Central memory CD4-positive, alpha-beta T cell (primary cell): ENCODE results near the gene CUL9.

ENCODE experiments used
- DNase-seq: peaks from one replicate; pipeline ENCODE4 v3.0.0; 2022

Gene CUL9

DNA sequence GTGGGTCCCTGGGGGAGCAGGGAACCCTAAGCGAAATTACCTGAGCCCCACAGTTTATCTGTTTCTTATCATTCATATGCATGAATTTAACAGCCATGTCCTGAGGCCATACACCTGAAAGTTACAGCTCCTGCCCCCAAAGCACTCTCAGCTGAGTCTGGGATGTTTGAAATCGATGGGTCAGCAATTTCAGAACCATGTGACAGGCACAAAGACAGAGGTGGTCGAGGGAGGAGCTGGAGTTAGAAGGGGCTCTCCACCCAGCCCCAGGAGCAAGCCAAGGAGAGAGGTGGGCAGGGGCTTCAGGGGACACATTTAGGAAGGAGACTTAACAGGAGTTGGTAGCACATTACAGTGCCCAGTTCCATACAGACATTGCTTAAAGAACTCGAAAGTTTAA lies 76.2 kb downstream of the CUL9 start:
- no peak for DNase-seq

DNA sequence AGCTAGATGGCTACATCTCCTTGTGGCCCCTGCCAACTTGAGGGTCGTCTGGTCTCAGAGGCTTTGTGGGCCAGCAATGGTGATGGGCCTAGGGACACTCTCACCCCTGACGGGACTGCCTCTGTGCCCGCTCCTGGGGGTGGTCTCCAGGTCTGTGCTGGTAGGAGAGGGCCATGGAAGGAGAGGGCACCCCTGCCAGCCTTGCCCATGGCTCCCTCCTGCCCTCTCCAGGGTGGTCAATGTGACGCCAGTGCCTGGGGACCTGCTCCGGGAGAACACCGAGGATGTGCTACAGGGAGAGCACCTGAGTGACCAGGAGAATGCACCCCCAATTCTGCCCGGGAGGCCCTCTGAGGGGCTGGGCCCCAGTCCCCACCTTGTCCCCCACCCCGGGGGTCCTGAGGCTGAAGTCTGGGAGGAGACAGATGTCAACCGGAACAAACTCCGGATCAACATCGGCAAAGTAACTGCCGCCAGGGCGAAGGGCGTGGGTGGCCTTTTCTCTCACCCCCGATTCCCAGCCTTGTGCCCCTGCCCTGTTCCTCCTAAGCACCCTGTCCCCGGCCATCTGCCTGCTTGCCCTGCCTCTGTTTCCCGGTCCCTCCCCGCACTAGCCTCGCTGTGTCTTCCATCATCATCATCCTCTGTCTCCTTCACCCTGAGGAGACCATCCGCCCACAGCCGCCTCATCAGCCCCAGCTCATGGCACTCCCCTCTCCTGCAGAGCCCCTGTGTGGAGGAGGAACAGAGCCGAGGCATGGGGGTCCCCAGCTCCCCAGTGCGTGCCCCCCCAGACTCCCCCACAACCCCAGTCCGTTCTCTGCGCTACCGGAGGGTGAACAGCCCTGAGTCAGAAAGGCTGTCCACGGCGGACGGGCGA lies 77.1 kb downstream of the CUL9 start:
- no peak for DNase-seq

DNA sequence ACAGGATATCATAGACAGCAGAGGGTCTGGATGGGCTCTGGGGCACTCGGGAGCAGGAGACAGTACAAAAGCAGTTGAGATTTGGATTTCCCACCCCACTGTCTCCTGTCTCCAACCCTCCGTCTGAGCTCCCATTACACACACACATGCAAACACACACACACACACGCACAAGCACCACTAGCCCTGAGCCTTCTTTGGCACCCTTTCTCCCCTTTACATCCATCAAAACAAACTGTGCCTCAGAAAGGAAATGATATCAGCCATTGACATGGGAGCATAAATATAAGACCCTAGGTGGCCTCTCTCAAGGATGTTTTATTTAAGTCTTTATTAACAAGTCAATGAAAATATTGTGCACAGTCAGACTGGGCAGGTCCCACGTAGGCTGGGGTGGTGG lies 78.8 kb downstream of the CUL9 start:
- DNase-seq = no peak

DNA sequence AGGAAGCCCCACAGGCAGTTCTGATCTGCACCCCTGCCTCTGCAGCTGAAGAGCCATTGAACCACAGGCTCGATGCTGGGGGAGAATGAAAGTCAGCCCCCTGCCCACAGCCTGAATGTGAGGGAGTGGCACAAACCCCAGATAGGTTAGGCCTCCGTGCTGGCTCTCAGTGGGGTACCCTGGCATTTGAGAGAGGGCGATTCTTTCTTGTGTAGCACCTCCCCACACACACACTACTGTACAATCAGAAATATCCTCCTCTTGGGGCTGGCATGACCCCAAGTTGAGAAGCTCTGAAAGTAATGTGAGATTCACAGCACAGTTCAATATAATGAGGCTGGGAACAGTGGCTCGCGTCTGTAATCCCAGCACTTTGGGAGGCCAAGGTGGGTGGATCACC lies 79.2 kb downstream of the CUL9 start:
- no peak for DNase-seq

DNA sequence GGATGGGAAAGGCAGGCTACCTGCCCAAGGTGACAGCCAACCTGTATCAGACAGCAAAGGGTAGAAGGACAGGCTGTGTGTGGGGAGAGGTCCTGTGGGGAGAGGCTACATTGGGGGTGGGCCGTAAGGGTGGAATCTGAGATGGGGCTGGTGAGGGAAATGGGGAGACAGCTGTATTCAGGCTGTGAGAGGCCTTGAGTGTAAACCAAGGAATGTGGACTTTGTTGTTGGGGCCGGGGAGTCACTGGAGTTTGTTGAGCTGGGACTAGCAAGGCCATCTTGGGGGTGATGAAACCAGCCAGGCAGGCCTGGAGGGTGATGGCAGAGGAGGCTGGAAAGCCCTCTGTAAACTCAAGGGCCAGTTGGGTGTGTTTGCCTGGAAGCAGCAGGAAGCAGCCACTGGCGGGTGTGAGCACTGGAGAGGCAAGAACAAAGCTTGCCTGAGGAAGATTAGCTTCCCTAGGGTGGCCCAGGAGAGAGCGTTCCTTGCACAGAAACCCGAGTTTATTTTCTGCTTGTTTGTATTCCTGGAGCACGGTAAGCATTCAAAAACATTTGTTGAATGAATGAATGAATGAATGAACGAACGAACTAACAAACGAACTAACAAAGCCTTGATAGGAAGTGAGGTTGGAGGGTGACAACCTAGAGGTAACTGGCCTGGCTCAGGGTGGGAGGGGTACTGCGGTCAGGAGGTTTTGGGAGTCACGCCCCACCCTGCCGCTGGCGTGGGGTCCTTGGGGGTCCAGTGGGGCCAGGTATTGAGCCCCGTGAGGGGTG lies 80.2 kb downstream of the CUL9 start:
- no peak for DNase-seq

DNA sequence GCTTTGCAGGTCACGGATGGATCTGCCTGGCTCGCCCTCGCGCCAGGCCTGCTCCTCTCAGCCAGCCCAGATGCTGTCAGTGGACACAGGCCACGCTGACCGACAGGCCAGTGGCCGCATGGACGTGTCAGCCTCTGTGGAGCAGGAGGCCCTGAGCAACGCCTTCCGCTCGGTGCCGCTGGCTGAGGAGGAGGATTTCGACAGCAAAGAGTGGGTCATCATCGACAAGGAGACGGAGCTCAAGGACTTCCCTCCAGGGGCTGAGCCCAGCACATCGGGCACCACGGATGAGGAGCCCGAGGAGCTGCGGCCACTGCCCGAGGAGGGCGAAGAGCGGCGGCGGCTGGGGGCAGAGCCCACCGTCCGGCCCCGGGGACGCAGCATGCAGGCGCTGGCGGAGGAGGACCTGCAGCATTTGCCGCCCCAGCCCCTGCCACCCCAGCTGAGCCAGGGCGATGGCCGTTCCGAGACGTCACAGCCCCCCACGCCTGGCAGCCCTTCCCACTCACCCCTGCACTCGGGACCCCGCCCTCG lies 80.9 kb downstream of the CUL9 start:
- DNase-seq = no peak

DNA sequence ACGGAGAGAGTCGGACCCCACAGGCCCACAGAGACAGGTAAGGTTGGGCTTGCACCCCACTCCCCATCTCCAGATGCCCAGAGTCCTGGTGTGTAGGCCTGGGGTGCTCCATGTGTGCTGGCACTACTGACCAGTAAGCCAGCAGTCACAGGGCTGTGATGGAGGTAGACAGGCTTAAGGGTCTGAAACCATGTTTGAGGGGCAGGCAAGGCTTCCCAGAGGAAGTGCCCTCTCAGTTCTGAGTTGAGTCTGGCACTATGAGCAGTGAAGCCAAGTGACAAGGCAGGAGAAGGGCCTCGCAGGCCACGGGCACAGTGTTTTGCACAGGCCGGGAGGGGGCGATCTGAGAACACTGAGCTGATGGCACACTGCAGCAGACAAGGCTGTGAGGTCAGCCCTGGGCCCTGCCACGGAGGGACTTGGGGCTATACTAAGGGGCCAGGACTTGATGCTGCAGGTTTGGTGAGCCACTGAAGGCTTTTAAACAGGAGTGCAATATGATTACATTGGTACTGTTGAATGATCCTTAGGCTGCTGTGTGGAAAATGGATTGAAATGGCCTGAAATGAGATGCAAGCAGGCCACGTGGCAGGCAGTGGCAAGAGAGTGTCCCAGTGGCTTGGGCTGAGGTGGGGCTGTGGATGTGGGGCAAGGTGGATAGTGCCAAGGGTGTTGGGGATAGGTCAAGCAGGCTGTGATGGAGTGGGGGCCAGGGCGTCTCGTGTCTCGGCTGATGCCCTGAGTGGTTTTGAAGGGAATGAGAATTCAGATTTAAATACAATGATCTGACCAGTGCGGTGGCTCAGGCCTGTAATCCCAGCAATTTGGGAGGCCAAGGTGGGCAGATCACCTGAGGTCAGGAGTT lies 81.5 kb downstream of the CUL9 start:
- DNase-seq = peak; percentile 58

DNA sequence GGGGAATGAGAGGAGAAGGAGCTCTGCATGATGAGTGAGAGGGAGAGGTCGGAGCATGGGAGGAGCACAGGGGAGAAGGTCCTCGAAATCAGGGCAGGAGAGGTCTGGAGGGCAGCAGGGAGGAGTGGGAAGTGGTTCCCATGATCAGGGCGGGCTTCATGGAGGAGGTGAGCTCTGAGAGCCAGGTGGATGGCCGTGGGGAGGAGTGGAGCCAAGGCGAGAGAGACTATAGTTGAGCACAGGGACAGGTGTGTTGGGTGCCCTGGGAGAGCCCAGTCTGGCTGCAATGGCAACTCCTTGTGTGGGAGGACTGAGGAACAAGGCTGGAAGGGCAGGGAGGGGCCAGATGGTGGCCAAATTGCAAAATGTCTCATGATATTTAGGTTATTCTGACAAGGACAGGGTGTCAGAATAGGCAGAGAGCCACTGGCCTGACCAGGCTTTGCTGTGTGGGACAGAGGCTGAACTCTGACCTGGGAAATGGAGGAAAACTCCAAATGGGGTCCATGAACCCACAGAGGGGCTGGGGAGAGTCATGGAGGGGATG lies 82.7 kb downstream of the CUL9 start:
- no peak for DNase-seq

DNA sequence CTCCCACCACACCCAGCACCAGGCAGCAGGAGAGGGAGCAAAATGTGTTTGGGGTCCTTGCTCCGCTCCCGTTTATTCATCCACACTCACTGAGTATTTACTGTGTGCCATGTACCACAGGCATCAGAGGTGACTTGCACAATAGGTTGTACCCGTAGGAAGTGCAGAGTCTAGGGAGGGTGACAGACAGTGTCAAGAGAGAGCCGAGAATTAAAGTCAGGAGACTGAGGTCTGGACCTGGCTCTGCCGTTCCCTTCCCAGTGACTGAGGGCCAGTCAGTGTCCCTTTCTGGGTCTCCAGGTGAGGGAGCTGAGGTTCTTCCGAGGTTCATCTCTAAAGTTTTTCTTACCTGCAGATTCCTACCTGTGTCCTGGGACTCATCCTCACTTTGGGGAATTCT lies 83.6 kb downstream of the CUL9 start:
- no peak for DNase-seq

DNA sequence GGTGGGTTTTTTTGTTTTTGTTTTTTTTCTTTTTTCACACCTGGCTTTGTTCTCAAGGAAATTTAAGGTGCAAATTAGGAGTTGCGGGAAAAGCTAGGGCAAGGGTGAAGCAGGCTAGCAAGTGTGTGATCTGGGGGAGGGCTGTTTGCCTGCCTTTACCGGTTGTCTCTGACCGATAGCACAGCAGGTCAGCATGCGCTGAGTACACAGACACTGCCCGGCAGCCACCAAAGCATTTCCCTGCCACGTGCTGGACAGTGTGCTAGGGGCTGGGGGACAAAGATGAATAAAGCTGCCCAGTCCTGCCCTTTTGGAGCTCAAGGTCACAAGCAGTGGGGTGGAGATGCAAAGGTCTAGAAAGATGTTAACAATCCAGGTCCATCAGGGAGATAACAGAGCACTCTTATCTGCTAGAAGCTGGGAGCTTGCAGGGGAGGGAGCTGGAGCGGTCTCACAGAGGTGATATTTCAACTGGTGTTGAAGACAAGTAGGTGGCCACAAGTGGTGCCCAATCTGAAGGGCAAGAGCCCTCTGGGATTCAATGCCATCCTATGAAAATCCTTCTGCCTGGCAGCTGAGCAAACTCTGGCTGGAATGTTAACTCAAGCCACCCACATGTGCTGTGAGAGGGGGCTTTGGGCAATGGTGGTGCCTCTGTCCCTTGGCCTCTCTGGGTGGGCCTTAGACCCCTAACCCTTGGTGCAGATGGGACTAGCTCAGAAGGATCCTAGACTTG lies 85.8 kb downstream of the CUL9 start:
- no peak for DNase-seq

DNA sequence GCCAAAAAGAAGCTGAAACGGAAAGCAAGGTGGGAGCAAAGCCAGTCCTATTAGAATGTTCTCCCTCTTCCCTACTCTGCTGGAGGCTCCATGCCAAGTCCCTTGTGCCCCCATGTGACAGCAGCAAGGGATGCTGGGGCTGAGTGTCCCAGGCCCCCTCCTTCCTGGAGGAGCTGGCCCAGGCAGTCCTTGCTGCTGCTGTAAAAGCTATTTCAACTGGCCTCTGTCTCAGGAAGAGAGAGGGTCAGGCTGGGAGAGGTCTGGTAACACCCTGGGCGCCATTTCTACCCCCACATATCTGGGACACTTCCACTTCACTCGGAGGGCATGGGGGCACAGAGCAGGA lies 86.3 kb downstream of the CUL9 start:
- no peak for DNase-seq

DNA sequence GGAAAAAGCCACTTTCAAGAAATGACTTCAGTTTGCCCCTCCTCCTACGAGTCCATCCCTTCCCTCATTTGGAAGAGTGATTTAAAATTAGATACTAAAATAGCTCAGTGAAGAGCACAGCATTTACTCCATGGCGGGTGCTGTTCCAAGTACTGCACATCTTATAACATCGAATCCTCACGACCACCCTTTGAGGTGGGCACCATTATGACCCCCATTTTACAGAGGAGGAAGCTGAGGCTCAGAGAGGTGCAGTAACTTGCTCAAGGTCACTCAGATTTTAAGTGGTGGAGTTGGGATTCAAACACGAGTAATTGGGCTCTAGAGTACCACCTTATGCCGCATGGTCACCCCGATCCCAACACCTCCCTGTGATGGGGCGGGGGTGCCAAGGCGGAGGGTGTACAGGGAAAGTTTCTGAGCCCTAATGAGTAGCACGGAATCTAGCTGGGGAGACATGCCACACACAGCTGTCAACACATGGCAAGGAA lies 86.8 kb downstream of the CUL9 start:
- DNase-seq = no peak

DNA sequence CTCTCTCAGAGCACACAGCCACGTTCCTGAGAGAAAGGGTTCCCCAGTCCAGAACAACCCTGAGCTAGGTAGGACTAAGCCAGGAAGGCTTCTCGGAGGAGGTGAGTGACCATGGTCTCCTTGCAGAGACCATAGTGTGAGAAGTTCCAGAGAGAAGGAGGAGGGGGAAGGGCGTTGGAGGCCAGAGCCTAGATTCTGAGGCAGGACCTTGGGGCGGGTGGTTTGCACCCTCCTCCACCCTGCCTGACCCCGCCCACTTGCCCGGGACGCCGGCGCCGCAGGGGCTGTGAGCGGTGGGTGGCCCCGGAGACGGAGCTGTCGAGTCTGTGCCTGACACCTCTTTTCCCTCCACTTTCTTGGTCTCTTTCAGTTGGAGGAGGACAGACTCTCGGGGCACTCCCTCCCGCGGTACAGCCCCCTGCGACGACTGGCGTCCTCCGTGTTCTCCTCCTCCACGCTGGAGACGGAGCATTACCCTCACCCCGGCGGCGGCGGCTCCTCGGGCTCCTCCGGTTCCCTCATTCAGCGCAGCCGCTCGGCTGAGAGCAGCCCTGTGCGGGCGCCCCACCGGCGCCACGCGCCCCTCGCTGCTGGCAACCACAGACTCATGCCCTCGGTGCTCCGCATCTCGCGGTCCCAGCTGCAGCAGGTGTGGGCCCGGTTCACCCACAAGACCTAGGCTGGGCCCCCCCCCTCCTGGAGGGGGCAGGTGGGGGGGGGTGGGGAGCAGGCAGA lies 87.4 kb downstream of the CUL9 start:
- peak; percentile 17 for DNase-seq

DNA sequence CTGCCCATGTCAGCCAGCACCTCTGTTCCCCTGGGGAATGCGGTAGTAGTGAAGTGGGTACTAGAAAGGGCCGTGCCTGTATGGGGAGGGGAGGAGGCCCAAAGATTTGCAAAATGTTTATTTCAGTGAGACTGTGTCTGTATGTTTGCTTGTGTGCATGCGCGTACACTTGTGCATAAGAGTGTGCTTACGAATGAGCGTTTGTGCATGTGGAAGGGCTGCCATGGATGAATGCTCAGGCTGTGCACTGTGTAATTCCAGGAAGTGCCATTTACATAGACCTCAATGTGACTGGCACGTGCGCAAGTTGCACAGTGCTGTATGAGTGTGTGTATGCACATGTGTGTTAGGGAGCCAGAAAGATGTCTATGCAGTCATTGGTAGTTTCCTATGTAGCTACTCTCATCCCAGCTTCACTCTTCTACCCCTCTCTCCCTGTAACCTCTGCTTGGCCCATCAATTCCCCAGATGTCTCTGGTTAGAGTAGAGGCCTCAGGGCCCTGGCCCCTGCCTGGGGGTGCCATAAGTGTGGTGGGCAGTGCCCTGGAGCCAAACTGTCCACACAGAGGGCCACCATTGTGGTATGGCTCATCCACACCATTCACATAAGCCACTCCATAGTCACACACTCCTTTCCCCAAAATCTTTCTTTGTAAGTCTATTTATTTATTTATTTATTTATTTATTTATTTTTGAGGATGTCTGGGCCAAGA lies 89.3 kb downstream of the CUL9 start:
- DNase-seq = no peak

DNA sequence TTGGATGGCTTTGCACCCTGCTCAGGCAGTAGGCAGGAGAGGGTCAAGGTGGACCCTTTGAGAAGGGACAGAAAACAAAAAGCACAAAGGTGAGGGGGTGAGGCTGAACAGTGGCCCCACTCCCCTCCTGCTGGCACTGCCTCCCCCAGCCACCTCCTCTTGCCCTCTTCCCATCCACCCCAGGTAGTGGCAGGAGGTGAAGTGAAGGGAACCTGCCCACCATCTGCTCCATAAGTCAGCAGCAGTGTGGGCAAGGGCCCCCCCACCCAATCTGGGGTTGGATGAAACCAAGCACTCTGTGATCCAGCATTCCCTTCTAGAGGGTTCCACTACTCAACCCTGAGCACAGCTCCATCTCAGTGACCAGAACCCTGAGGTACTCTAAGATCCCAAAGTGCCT lies 89.9 kb downstream of the CUL9 start:
- no peak for DNase-seq

DNA sequence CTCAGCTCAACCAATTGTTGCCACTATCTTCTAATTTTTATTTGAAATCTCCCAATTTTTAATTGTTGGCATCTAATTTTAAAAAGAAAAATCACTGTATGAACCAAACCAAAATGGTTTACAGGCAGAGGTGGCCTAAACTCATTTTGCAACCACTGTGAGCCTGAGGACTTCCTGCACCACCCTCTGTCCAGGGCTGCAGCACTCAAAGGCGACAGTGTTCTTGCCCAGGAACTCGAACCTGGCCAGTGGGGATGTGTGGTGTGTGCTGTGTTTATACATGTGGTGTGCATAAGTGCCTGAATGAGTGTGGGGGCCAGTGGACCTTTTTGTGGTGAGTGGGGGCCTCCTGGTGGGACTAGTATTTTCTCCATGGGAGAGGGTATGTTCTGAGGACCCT lies 91.7 kb downstream of the CUL9 start:
- no peak for DNase-seq
